LNCAP (cell line): ENCODE measurements around the gene IFT27.

Experiments used
- TF ChIP-seq, protein P1 (sequence below): fragments of 450-650 bp; IDR thresholded peaks from 2 replicates; pipeline ENCODE4 v1.5.1; 2017; ENCODE audit warnings: mild to moderate bottlenecking

IFT27 gene

GRCh38 chr22:36807627-36808026 lies 31.7 kb upstream of the IFT27 start:
- TF ChIP-seq, protein P1, sequence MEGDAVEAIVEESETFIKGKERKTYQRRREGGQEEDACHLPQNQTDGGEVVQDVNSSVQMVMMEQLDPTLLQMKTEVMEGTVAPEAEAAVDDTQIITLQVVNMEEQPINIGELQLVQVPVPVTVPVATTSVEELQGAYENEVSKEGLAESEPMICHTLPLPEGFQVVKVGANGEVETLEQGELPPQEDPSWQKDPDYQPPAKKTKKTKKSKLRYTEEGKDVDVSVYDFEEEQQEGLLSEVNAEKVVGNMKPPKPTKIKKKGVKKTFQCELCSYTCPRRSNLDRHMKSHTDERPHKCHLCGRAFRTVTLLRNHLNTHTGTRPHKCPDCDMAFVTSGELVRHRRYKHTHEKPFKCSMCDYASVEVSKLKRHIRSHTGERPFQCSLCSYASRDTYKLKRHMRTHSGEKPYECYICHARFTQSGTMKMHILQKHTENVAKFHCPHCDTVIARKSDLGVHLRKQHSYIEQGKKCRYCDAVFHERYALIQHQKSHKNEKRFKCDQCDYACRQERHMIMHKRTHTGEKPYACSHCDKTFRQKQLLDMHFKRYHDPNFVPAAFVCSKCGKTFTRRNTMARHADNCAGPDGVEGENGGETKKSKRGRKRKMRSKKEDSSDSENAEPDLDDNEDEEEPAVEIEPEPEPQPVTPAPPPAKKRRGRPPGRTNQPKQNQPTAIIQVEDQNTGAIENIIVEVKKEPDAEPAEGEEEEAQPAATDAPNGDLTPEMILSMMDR: no peak

DNA sequence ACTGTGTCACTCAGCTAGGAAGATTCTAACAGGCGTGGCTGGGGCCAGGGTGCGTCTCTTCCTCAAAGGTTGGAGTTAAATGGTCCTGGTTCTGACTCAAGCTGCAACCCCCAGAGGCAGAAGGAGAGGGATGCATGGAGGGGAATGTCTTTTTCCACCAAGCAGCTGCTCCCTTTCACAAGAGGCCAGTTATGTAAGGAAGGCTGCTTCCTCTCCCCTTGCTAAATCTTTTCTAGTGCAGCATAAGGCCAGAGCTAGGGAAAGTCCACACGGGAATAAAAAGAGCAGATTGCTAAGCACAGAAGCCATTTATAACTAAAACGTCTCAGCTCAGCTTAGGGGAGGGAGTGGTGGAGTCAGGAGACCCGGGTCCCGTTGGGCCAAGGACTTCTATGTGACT lies 30.9 kb upstream of the IFT27 start:
- TF ChIP-seq, protein P1: no peak

DNA sequence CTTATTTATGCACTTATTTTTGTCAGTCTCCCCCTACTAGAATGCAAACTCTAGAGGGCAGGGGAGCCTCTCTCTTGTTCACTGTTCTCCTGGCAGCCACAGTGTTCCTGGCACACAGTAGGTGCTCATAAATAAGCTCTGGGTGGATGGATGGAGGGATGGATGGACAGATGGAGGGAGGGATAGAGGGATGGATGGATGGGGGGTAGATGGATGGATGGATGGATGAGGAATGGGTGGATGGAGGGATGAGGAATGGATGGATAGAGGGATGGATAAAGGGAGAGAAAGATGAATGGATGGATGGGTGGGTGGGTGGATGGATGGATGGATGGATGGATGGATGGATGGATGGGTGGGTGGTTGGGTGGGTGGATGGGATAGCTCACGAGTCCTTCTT lies 27.4 kb upstream of the IFT27 start:
- TF ChIP-seq, protein P1: no peak

- TF ChIP-seq, protein P1: no peak
These were observed 22.8 kb upstream of the IFT27 start for GRCh38 chr22:36798674-36799066.

DNA sequence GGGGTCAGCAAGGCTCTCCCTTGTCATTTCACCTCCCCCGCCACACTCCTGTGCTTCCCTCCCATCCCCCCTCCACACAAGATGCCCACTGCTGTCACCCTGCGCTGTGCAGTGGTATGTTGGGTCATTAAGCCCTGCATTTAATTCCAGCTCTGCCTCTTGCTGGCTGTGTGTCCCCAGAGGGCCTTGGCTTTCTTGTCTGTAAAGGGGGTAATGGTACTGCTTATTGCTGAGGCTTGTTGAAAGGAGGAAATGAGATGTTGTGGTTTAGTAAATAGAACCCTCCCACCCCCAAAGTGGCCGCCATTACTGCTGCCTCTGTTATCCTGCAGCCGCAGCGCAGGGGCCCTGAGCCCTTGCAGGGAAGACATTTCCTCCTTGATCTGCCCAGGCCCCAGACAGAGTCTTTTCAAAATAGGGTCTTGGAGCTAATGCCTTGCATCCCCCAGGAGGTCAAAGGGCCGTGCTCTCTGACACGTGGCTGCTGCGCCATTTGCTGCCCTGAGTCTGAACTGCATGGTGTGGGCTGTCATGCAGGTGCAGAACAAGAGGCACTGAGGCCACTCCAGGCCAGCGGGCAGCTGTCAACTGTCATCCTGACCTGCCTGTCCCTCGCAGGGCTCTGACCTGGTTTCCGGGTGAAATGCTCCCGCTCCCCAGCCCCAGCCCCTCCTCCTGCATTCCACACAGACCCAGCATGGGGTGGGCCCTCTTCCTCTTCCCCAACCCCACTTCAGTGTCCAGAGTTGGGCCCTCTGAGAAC lies 22.2 kb upstream of the IFT27 start:
- TF ChIP-seq, protein P1: no peak

- TF ChIP-seq, protein P1: no peak
These were observed 21.5 kb upstream of the IFT27 start for GRCh38 chr22:36797374-36797773.

- TF ChIP-seq, protein P1: no peak
These were observed 20.7 kb upstream of the IFT27 start for GRCh38 chr22:36796552-36797175.
